ENCODE measurements around the gene SMPDL3B.

The SMPDL3B gene

DNA sequence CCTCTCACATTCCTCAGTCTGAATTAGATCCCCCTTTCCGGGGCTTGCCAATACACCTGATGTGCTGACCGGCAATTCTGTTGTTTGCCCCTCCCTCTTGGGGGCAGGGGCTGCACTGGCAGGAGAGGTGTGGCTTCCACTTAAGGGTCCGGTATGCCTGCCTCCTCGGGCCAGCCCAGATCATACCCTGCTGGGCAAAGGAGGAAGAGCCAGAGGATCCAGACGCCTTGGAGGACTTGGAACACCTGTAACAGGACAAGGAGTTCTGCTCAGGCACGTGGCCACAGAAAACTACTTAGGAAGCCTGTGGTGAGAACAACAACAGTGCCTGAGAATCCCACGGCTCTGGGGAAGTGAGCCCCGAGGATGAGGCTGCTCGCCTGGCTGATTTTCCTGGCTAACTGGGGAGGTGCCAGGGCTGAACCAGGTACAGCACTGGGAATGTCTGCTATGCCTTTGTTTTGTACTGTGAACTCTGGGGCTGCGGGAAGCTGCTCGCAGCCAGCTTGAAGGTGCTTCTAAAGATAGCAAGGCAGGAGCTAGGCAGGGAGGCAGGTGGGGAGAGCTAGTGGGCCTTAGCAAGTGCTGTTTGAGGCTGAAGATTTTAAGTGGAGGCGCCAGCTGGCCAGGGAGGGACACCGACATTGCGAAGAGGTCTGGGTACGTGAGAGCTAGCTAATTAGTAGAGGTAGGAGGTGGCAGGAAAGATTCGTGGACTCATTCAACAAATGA, at the start of gene SMPDL3B:
Gene SMPDL3B, plus strand, starts transcription at position 183 of the 732 bp plus-strand sequence. Its CDS starts 184 bp downstream, at position 367.
- DNase-seq: no peak

DNA sequence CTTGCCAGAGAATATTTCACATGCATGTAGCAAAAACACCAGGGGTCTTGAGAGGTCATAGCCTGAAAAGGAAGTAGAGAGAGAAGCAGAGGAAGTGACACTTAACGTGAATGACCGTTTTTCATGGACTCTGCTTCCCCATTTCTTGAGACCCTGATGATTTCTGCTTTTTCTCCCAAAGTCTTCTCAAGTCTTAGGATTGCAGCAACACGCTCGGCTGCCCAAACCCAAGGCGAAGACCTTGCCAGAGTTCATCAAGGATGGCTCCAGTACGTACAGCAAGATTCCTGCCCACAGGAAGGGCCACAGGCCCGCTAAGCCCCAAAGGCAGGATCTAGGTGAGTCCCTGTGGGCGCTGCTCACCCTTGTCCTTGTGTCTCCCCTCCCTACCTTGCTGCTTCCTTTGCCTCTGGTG, 49.7 kb upstream of the SMPDL3B start:
- DNase-seq: no peak

DNA sequence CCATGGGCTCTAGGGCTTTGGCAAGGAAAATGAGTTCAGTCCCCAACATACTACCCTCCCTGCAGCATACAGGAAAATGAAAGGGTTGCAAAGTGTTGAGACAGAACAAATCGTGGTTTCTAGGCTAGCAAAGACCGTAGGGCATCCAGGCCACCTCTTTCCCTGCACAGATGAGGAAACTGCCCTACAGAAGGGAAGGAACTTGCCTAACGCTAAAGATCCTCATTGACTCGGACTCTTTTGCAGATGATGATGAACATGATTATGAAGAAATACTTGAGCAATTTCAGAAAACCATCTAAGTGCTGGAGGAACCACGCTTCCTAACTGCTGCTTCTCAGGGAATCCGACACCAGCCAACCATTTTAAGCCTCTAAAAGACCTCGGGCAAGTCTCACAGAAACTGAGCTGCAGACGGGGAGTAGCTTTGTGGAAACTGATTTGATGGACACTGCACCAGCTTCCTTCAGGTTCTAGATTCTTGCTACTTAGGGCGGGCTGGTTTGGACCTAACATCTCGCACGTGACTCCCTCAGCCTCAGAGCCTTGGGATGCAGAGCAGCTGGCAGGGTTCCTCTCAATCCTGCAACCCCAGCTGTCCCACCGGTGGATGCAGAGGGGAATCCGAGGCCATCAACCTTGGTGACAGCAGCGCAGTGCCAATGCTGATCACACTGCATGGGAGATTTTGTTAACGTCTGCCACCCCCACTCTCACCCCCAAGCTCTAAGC, 49.0 kb upstream of the SMPDL3B start:
- no peak for DNase-seq

GRCh38 chr1:27886353-27886679, 48.5 kb upstream of the SMPDL3B start:
- no peak for DNase-seq

DNA sequence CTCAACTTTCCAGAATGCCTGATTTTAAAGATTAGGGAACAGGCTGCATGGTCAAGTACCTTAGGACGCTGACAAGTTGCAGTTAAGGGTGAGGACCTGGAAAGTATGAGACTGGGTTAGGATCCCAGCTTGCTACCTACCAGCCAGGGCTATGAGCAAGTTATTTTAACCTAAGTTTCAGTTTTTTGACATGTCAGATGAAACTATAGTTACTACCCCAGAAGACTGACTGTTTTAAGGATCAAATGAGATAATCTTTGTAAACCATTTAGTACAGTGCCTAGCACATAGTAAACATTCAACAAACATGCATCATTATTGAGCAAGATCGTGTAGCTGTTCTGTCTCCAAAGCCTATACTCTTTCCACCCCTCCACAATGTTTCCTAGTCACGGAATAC, 48.1 kb upstream of the SMPDL3B start:
- DNase-seq: no peak

GRCh38 chr1:27887215-27888021, 47.4 kb upstream of the SMPDL3B start:
- peak in 1 of 14 donors; percentile 14 for DNase-seq

DNA sequence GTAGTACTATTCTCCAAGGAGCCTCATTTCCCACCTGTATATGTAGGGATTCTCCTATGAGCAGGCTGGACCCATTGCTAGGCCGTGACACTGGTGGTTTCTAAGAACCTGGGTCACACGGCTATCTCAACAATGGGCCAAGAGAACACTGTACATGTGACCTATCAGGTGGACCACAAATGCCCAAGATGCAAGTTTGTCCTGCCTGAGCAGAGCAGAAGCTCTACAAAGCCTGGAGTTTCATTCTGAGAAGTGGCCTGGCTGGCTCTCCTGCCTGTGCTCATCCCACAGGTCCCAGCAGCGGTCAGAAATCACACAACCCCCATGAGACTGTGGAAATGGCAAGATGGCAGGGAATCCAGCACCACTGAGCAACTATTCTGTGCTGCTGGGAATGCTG, 45.3 kb upstream of the SMPDL3B start:
- peak in 1 of 14 donors; percentile 11 for DNase-seq

DNA sequence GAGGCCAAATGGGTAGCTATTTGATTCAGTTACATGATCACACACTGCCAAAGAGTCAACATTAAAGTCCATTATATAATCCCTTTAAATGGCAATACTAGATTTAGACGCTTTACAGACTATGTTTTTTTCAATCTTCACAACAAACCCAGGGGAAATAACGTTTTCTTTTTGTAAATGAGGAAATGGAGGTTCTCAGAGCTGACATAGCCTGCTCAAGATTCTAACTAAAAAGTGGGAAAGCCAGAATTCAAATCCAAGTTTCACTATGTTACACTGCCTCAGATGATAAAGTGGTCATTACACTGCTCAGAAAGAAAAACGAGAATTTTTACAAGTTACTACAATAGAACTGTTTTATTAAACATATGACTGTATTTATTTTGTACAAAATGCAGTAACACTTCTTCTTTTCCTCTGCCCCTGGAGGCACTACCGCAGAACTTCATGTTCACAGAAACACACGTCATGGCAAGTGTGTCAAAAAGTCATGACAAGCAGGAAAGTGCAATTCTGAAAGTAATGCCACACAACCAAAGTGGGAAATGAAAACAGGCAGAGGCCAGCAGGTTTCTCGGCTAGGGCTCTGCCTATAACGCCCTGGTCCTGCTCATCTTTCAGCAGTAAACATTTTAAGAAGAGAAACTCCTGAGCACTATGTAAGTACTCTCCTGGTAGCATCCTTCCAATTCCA, 43.5 kb upstream of the SMPDL3B start:
- peak in 4 of 14 donors; percentile 17 to 41 (median 27) for DNase-seq

DNA sequence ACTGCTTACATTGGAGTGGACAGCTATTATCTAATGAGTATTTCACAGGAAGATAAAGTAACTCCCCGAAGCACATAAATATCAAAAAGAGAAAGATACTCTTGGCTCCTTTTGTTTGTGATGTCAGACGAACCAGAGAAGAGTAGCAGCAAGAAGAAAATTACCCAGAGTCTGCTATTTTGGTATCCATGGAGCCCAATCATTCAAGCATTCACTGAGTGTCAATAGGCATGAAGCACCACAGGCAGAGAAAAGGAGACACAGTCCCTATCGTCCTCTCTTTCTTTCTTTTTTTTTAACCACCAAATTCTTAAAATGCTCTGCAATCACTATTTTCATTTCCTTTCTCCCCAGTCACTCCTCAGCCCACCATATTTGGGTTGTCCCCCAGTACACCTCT, 40.3 kb upstream of the SMPDL3B start:
- DNase-seq: no peak

DNA sequence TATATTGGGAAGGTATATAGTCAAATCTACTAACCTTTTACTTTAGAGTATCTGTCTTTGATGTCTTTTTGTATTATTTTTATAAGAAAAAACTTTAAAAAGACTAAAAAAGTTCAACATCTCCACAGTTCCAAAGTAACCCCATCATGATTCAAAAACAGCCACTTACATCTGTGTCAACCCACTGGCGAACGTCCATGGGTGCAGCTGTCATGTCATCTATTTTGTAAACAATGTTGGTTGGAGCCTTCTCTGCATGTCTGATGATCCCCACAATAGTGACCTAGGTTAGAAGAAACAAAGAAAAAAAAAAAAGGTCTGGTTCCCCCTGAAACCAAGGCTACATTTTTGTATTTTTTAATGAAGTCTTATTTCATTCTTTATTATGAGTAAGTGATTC, 28.0 kb upstream of the SMPDL3B start:
- DNase-seq: no peak

DNA sequence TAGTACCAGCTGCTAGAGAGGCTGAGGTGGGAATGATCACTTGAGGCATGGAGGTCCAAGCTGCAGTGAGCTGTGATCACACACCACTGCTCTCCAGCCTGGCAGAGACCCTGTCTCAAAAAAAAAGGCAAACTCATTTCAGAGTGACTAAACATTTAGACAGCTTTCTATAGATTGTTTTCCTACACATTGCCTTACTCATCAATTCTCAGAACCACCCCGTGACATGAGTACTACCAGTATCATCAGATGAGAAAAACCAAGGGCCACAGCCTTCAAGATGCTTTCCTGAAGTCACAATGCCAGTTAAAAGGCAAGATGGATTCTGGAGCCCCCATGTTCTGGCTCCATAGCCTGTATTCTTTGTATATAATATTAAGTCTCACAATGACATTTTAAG, 22.4 kb upstream of the SMPDL3B start:
- DNase-seq: no peak

- no peak for DNase-seq
Observed at GRCh38 chr1:27915082-27915575, 19.7 kb upstream of the SMPDL3B start.

DNA sequence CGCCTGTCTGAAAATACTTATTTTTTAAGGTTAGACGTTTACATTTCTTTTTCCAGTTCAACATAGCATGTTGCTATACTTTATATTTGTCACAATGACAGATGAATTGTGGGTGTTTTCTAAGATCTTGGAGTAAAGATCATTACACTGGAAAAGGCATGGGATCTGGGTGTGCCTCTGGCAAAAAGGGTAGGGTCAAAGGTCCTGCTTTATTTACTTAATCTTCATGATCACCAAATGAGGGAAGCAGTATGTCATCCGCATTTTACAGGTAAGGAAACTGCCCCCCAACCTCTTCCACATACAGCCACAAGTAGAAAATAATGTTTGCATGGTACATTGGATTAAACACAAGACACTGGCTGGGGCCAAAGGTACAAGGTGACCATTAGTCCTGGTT, 12.5 kb upstream of the SMPDL3B start:
- no peak for DNase-seq

- DNase-seq: no peak
Observed at GRCh38 chr1:27928216-27928954, 6.4 kb upstream of the SMPDL3B start.

DNA sequence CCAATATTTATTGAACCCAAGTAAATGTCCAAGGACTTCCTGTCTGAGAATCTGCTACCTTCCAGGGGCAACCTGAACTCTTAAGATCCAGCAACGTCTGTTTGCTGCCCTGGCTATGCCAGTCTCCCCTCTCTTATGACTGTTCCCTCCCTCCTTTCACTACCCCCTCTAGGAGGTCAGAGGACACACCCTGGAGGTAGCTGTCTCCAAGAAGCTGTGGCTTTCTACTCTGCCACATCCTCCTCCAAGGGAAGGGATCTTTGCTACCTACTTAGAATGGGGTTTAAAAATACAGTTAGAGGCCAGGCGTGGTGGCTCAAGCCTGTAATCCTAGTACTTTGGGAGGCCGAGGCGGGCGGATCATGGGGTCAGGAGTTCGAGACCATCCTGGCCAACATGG, 3.6 kb upstream of the SMPDL3B start:
- no peak for DNase-seq

DNA sequence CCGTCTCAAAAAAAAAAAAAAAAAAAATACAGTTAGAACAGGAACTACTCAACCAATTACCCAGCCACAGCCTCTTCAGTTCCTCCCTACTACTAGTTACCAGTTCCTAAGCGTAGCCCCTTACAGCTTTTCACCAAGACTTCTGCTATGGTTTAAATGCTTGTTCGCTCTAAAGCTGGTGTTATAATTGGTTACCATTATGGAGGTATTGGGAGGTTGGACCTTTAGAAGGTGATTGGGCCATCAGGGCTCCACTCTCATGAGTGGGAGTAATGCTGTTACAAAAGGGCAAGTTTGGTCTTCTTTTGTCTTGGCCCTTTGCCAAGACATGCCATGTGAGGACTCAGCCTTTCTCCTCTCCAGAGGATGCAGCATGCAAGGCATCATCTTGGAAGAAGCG, 3.0 kb upstream of the SMPDL3B start:
- no peak for DNase-seq

DNA sequence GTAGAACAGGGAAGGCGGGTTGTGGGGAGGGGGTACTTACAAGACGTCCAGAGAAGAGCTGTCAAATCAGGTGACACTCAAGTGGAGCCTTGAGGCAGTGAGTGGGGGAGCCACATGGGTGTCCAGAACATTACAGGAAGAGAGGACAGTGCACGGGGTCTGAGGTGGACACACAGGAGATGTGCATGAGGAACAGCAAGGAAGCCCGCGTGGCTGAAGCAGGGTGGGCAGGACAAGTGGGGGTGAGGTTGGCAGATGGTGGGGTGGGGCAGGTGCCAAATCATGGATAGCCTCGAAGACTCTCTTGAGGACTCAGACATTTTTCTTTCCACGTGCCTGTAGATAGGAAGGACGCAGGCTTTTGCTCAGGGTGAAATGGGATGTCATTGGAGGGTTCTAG, 921 bp downstream of the SMPDL3B start:
- DNase-seq: no peak

GRCh38 chr1:27936370-27936769, 1.6 kb downstream of the SMPDL3B start:
- DNase-seq: no peak

DNA sequence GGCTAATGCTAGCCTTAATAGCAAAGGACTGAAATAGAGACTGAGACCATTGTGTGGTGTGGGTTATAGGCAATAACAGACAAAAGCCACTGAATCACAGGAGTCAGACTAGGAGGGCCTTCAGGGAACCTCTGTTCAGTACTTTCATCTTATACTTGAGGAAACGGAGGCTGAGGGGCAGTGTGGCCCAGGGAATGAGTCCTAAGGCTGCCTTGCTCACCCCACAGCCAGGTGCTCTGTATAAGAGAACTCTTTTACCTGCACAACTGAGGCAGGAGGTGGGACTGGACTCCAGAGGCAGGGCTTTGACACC, 2.7 kb downstream of the SMPDL3B start:
- no peak for DNase-seq

DNA sequence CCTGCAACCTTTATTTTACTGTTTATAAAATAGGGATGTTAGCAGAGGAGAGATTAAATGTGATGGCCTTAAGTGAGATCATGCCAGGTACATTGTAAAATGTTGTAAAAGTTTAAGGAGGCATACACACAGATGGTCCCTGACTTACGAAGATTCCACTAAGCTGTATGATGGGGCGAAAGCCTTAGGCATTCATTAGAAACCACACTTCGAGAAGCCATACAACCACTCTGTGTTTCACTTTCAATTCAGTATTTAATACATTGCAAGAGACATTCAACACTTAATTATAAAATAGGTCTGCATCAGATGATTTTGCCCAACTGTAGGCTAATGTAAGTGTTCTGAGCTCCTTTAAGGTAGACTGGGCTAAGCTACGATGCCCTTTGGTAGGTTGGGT, 3.7 kb downstream of the SMPDL3B start:
- no peak for DNase-seq

GRCh38 chr1:27940297-27940696, 5.5 kb downstream of the SMPDL3B start:
- DNase-seq: peak in 1 of 14 donors; percentile 9

Data from C1 segment of cervical spinal cord (tissue), 14 donors.